AG09309 (cell line): ENCODE data around the gene AUTS2.

Source experiments
- DNase-seq: peaks from one replicate; pipeline ENCODE4 v3.0.0-alpha.2; 2010; ENCODE audit warnings: low read depth
- H3K4me3 ChIP-seq: 2 replicates; pipeline ENCODE4 v1.5.1; 2011; ENCODE audit warnings: mild to moderate bottlenecking, low read depth, low read length, moderate library complexity; ENCODE audit not compliant: control insufficient read depth
- CTCF ChIP-seq: IDR thresholded peaks from 2 replicates; pipeline ENCODE4 v1.5.1; 2011; ENCODE audit warnings: mild to moderate bottlenecking, low read depth, low read length, inconsistent platforms; ENCODE audit not compliant: insufficient read depth, control insufficient read depth; ENCODE audit errors: missing control alignments

AUTS2 gene

GRCh38 chr7:70237831-70238575, 639.7 kb downstream of the AUTS2 start:
- DNase-seq: no peak
- no peak overlapping the region for H3K4me3 ChIP-seq
- no peak for TF ChIP-seq CTCF

GRCh38 chr7:70239918-70240317, 641.6 kb downstream of the AUTS2 start:
- no peak overlapping the region for H3K4me3 ChIP-seq
- no peak for TF ChIP-seq CTCF
- DNase-seq: no peak

- no peak for TF ChIP-seq CTCF
- DNase-seq: no peak
- no peak overlapping the region for H3K4me3 ChIP-seq
Measured at GRCh38 chr7:70240873-70241272, 642.6 kb downstream of the AUTS2 start.

- DNase-seq: no peak
- no peak overlapping the region for H3K4me3 ChIP-seq
- no peak for TF ChIP-seq CTCF
Measured at GRCh38 chr7:70241536-70242175, 643.4 kb downstream of the AUTS2 start.

GRCh38 chr7:70242826-70243225, 644.6 kb downstream of the AUTS2 start:
- TF ChIP-seq CTCF: no peak
- no peak for DNase-seq
- H3K4me3 ChIP-seq: no peak overlapping the region

GRCh38 chr7:70243443-70243842, 645.2 kb downstream of the AUTS2 start:
- no peak for DNase-seq
- H3K4me3 ChIP-seq: no peak overlapping the region
- no peak for TF ChIP-seq CTCF
